B cell (primary cell): ENCODE data around the gene SLC39A2.

Experiments used
- CTCF ChIP-seq: fragments of 200-600 bp; IDR thresholded peaks from one replicate; pipeline ENCODE4 v1.8.0; 2022; ENCODE audit warnings: antibody characterized with exemption, mild to moderate bottlenecking
- EZH2 ChIP-seq: IDR thresholded peaks from 2 replicates; pipeline ENCODE4 v1.6.1; 2012; ENCODE audit warnings: borderline replicate concordance, low read depth, mild to moderate bottlenecking, moderate library complexity, low read length; ENCODE audit not compliant: insufficient read depth, poor library complexity, severe bottlenecking

DNA sequence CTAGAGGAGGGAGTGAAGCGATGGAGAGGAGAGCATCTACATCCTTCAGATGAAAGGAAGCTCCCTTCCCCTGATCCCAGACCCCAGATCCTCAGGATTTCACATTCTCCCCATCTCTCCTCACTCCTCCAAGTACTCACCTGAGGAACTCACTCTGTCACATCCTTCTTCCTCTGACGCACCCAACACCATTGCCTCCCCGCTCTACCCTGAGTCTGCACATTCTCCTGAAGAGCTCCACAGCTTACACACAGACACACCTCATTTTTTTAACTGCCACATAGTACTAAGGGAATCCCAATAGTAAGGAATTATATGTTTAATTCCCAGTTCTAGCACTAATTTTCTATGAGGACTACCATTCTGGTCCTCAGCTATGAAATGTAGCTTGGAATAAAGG lies 25.6 kb upstream of the SLC39A2 start:
- TF ChIP-seq EZH2 (no peak), CTCF (no peak)
